ENCODE measurements around the gene CDR2L. TPM values are rescaled to one million over a fixed set of nuclear protein-coding genes. Genes with fewer than 3 reads are reported as not detected.
"Not testable (repeated sequence)": the region's sequence is repeated elsewhere in the genome, so short reads cannot be mapped to it uniquely, and the experiment has no call there.

The CDR2L gene
- polyA plus RNA-seq, 10 donors, result 5.7 to 10.8 (median 8.0) TPM

DNA sequence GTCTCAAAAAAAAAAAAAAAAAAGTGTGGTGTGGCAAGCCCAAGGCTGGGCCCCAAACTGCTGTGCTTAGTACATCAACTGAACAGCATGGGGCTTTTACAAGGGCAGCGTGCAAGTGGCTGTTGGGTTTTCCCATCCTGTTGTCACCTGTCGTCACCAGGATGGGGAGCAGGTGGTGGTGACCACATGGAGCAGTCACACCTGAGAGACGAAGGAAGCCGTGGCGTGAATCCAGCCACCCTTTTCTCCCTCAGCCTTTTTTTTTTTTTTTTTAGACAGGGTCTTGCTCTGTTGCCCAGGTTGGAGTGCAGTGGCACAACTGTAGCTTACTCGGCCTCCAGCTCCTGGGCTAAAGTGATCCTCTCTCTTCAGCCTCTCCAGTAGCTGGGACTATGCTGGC, 20.9 kb downstream of the CDR2L start:
- DNase-seq, result no peak

DNA sequence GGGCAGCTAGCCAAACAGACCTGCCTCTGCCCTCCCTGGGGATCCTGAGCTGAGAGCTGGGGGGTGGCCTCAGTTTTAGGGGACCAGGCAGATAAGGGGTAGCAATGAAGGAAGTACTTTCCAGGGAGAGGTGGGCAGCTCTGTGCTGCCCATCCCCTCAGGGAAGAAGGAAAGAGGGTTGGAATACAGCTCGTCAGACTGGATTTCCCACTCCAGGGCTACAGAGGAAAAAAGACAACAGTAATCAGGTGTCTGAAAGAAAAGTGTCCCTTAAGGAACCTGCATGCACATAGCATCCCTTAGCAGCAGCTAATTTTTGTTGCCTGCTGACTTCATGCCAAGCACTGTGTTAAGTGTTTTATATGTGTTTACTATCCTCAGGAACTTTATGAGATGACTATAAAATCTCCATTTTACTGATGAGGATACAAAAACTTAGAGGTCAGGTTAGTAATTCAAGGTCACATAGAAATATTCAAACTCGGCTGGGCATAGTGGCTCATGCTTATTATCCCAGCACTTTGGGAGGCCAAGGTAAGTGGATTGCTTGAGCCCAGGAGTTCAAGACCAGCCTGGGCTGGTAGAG, 21.8 kb downstream of the CDR2L start:
- no peak for DNase-seq

DNA sequence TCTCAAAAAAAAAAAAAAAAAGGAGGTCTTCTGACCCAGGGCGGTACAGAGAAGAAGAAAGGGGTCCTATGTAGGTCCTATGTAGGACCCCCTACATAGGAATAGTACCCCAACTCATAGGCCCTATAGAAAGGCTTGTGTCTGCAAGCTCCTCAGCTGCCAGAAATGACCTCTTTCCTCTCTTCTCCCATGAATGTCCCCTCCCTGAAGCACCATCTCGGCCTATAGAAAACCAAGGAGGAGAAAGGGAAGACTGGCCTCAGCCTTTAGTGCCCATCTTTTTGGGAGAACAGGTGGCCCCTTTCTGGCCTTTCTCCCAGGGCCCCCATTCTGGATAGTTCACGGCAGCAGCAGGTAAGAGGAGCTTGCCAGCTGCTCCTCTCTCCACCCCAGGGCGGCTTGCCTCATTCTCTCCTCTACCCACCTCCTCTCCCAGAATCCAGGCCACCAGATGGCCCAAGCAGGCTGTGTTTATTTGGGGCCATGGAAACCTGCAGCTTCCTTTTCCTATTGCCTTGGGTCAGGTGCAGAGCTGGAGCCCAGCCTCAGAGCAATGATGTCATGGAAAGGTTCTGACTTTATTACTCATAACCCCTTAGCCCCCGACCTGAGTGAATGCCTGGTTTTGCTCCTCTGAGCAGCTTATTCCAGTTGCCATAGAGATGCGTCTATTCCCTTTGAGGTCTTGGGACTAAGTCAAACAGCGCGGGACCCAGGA, 23.4 kb downstream of the CDR2L start:
- DNase-seq, result peak; percentile 59 to 87 (median 74)

DNA sequence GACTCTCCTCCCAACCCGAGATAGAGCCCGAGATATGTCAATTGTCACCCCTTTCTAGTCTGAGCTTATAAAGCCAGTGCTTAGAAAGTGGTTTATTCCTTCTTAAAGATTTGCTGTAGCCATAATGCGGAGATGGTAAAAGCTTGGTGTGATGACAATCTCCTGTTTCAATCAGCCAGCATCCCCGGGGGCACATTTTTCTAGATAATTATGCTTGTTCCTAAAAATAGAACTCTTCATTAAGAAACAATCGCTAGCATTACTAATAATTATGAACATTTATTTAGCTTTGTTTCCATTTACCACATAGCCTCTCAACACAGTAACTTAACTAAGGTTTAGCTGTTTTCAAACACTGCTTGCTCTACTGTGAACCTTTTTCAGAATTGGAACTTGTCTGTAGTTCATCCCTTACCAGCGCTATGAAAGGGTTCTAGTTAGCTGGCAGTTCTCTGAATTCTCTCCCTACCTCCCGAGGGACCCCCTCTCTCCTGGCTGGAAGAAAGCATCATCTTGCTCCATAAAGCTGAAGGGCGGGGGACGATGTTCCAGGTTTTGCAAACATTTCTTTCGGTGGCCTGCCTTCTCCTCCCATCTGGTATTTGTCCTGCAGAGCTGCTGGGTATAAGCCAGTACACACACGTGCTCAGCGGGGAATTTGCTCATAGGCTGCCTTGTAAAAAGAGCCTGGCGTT, 24.1 kb downstream of the CDR2L start:
- peak; percentile 70 to 92 (median 74) for DNase-seq

DNA sequence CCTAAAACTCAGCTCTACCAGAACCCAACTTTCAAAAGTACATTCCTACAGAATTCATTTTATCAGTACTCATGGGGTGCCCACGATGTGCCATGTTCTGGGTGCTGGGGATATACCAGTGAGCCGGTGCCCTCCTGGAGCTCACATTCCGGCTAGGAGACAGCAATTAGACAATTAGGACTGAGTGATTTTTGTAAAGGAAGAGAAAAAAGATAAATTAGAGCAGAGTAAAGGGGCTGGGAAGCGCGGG, 24.6 kb downstream of the CDR2L start:
- no peak for DNase-seq

DNA sequence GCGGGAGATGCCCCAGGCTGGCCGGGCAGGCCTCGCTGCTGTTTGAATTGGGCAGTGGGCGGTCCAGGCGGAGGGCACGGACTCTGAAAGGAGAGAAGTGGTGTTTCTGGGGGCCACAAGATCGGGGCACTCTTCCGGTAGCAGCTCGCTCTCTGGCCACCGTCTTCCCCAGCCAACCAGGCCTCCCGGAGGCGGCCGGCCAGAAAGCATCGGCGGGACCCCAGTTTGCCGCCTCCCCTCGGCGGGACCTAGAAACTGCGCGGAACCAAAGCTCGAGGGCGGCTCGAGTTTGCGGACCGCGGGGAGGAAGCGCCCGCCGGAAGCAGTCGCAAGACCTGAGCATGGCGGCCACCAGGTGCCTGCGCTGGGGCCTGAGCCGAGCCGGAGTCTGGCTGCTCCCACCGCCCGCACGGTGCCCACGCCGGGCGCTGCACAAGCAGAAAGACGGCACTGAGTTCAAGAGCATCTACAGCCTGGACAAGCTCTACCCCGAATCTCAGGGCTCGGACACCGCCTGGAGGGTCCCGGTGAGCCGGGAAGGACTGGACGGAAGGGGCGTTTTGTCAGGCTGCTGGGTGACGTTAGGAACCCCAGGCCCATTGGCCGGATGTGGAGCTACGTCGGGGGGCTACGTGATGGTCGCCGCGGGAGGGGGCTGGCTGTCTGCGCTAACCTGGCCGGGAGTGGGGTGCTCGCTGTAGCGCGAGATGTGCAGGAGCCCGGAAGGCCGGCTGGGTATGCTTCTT, 25.1 kb downstream of the CDR2L start, which contains the start of gene MRPL58:
Gene MRPL58 (plus strand): TSS at position 325 of the 746 bp plus-strand sequence. CDS start 17 bp downstream, at position 342.
- DNase-seq, result peak; percentile 87 to 96 (median 90)

DNA sequence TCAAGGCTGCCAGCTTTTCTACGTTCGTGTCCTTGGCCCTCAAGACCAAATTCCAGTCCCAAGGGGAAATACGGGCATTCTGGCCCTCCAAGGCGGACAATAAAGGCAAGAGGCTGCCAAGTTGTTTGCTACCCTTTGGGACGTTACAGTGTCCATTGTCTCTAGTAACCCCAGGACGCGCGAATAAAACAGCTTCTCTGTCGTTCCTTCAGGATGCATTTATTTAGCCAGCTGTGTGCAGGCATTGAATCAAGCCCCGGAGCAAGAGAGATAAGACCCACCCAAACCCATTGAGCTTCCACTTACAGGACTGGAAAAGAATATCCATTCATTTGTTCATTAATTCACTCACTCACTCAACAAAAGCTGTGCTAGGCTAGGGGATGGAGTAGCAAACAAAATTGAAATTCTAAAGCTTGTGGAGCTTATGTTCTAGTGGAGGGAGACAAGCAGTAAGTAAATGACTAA, 25.7 kb downstream of the CDR2L start:
- DNase-seq, result no peak

DNA sequence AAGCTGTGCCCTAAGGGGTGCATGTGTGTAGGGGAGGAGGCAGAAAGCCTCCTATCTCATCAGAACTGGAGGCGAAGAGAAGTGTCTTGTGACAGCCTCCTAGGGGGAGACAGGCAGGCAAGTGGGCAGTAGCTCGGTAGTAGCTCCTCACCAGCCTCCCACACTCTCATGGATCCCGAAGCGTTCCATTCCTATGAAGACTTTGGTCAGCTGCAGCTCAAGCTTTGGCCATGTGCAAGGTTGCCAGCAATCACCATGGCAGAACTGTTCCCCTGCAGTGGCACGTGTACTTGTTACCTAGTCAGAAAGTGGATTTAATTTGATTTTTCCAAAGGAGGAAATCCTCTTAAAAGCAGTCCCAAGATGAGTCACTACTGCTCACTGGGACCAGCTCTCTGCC, 31.7 kb downstream of the CDR2L start:
- no peak for DNase-seq

GRCh38 chr17:75019710-75020109, 32.3 kb downstream of the CDR2L start:
- DNase-seq, result no peak

- DNase-seq, result no peak
These were observed 33.1 kb downstream of the CDR2L start for GRCh38 chr17:75020331-75021110.

DNA sequence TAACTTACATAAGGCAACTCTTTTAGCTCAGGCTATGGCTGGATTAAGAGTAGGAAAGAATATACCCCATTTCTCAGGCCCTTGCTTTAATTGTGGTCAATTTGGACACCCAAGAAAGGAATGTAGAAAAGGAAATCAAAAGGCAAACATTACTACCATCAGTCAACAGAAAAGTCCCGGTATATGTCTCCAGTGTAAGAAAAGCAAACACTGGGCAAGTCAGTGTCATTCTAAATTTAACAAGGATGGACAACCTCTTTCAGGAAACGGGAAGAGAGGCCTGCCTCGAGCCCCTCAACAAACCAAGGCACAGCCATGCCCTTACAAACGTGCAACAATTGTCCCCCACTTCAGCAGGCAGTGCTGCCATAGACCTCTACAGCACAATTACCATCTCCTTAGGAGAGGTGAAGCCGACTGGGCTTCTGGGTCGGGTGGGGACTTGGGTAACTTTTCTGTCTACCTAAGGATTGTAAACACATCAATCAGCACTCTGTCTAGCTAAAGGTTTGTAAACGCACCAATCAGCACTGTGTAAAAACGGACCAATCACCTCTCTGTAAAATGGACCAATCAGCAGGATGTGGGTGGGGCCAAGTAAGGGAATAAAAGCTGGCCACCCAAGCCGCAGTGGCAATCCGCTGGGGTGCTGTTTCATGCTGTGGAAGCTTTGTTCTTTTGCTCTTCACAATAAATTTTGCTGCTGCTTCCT, 37.4 kb downstream of the CDR2L start:
- DNase-seq, result no peak

GRCh38 chr17:75025398-75025734, 37.9 kb downstream of the CDR2L start:
- not testable (repeated sequence) for DNase-seq

DNA sequence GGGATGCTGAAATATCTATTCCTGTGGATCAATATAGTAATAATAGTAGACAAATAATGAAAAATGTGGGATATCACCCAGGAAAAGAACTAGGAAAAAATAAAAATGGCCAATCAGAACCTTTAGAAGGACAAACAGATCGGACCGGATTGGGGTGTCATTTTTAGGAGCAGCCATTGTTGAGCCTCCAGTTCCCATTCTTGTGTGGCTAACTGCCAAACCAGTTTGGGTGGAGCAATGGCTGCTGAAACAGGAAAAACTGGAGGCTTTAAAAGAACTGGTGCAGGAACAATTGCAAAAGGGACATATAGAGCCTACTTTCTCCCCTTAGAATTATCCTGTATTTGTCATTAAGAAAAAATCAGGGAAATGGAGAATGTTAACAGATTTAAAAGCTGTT, 39.2 kb downstream of the CDR2L start:
- not testable (repeated sequence) for DNase-seq

DNA sequence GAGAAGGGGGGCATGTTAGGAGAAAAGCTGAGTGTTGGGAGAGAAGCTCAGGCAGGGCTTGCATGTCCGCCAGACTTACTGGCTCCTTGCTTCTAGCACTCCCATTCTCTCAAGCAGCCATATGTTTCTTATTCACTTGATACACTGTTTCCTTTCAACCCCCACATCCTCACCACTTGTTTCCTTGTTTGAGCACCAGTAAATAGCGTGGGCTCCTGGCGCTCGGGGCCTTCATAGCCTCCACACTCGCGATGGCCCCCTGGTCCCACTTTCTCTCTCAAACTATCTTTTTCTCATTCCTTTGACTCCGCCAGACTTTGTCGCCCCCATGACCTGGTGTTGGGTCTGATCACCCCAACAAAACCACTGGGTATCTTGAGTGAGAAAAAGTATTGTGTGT, 42.7 kb downstream of the CDR2L start:
- DNase-seq, result no peak

- peak; percentile 66 to 88 (median 84) for DNase-seq
These were observed 44.7 kb downstream of the CDR2L start for GRCh38 chr17:75031972-75032719.

GRCh38 chr17:75032720-75033280, 45.4 kb downstream of the CDR2L start:
- DNase-seq, result peak in 2 of 3 donors; percentile 22 to 43

DNA sequence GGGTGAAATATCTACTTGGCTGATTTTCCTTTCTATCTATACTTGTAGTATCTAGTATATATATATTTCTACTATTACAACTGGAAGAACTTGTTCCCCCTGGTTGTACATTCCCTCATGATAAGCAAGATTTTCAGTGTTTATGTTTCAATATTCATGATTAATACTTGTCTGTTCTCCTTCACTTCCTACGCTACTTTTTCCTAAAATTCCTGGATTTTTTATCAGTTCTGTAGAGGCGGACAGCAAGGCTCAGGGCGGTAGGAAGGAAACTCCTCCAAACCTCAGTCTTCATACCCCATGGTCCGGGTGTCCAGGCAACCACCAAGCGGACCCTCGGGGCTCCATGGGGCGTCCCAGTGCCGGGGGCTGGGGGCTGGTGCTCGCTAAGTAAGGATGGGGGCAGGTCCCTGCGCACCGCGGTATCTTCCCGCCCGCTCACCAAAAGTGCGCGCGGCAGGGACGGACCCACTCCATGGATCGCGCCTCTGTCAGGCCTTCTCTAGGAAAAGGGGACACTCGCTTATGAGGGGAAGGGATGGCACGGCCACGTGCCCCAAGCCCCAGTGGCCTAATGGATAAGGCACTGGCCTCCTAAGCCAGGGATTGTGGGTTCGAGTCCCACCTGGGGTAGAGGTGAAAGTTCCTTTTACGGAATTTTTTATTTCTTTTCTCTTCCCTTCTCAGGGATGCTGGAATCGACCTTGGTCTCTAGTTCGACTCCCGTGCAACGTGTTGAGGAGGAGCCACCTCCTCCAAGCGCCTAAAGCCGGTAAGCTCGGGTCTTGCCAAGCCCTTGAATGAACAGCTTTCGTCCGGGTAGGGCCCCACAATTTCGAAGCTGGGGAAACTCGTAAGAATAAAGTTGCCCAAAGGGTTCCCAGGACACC, 46.2 kb downstream of the CDR2L start:
- peak; percentile 95 to 97 (median 97) for DNase-seq

DNA sequence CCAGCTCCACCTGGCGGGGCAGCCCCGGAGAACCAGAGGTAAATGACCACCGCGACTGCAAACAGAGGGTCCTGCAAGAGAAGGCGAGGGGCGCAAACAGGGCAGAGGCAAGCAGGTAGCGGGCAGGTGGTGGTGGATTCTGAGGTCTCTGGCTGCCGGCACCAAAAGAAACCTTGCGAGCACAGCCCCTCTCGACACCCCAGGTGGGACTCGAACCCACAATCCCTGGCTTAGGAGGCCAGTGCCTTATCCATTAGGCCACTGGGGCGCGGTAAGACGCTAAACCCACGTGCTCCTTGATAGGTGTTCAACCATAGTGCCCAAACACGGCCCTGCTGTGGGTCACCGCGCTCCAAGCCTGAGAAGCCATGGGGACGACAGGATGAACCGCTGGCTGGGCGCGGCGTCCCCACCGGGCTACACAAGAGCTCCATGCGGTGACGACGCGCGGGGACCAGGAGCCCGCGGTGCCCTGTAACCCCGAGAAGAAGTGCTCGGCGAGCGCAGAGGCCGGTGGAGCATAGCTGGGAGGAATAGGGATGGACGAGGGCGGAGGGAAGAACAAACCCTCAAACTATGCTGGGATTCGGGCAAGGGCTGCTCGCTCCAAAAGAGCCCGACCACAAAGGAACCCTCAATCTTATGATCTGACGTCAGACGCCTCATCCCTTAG, 46.9 kb downstream of the CDR2L start:
- peak; percentile 89 to 95 (median 90) for DNase-seq
